Right lobe of liver (tissue), 6 donors: ENCODE data around the gene TEX38. TPM values are rescaled to one million over a fixed set of nuclear protein-coding genes. Genes with fewer than 3 reads are reported as not detected.

Experiments
- ATAC-seq, 4 donors: fragments of 200-7000 bp; cut with Tn5 transposase; one replicate each; pipeline ENCODE4 v1.9.1; 2020; ENCODE audit warnings: mild to moderate bottlenecking in 4 of 4, moderate library complexity in 4 of 4
- DNase-seq, 3 donors: peaks; one replicate each; pipeline ENCODE4 v3.0.0-alpha.2; 2020
- H3K27ac ChIP-seq, 3 donors: fragments of 200-600 bp; one replicate each; pipeline ENCODE4 v1.8.0; 2022
- H3K27me3 ChIP-seq, 2 donors: fragments of 200-600 bp; one replicate each; pipeline ENCODE4 v1.8.0; 2022
- H3K36me3 ChIP-seq, 4 donors: fragments of 200-600 bp; sonication (generic) in 1 of 4; one replicate each; pipeline versions ENCODE4 v1.5.1 to v1.8.0; 2017 to 2022; ENCODE audit warnings: control low read depth in 1 of 4
- H3K4me1 ChIP-seq, 4 donors: fragments of 200-600 bp; sonication (generic) in 1 of 4; one replicate each; pipeline versions ENCODE4 v1.5.1 to v1.8.0; 2017 to 2022; ENCODE audit warnings: control low read depth in 1 of 4
- H3K4me3 ChIP-seq, 3 donors: fragments of 200-600 bp; one replicate each; pipeline ENCODE4 v1.8.0; 2022
- H3K9me3 ChIP-seq, 4 donors: fragments of 200-600 bp; sonication (generic) in 1 of 4; one replicate each; pipeline versions ENCODE4 v1.5.1 to v1.8.0; 2017 to 2022; ENCODE audit warnings: control low read depth in 1 of 4
- POLR2A ChIP-seq: fragments of 450-650 bp; IDR thresholded peaks from one replicate; pipeline ENCODE4 v1.6.1; 2017; ENCODE audit warnings: antibody characterized with exemption, mild to moderate bottlenecking
- WGBS: methylation state at CpG from one replicate; pipeline ENCODE4 v1.1.6; 2018; ENCODE audit warnings: low coverage, low lambda C conversion rate; ENCODE audit not compliant: insufficient coverage; ENCODE audit errors: missing lambda C conversion rate; 5-methylcytosine and 5-hydroxymethylcytosine counted together
- intact Hi-C, 2 donors: fragments of 100-400 bp; cut with DNase I; formaldehyde crosslinking; loops; one replicate each; pipeline versions ENCODE4 v1.11.2 to v1.14.1; 2022
- total RNA-seq, 6 experiments: library from RNA; depleted of rRNA in 2 of 6; stranded (reverse); fragments of >200 nt in 2 of 6; fragmentation: NEBNext Ultra II Directional in 3 of 6; extraction: Animal tissue kit (Norgen Biotek cat#: 25700) in 3 of 6; gene quantifications; one replicate each; pipeline versions ENCODE4 v1.1.0 to v1.2.4, GENCODE V29; 2016 to 2023
- TF ChIP-seq, protein P1 (sequence below), 4 donors: fragments of 200-600 bp in 3 of 4; fragments of 450-650 bp in 1 of 4; IDR thresholded peaks; one replicate each; pipeline versions ENCODE4 v1.5.1 to v1.8.0; 2016 to 2022; ENCODE audit warnings: antibody characterized with exemption in 4 of 4, mild to moderate bottlenecking in 2 of 4
- donor health status: DM: no; HTN: yes; CAD: no.
- donor health status: DM: no; HTN: no; CAD: no.
- donor health status: DM: no; HTN: no; CAD: no.
- donor health status: DM: no; HTN: yes; CAD: no.
- donor health status: DM: no; HTN: yes; CAD: no.

The TEX38 gene
- total RNA-seq, 6 experiments from 2014 or later: not detected

DNA sequence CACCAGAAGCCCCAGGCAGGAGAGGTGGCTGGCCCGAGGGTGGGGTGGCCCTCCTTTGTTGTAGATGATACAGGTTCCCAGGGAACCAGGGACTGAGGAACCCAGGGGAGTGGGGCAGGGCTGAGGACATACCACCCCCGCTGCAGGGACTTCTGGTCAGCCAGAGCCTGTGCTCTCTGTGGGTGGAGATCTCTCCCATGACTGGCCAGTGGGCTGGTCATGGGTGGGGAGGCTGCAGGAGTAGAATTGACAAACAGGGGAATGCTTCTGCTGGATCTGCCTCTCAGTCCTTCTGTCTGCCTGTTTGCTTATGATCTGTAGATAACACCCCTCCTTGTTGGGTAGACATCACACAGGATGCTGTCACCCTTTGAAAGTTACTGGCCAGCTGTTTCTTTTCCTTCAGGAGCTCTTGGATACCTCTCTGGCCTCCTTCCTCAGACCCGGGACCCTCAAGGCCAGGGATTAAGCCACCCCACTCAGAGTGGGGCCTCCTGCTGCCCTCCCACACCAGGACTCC is 50.1 kb downstream of the TEX38 start:
- no peak for TF ChIP-seq POLR2A
- TF ChIP-seq, protein P1, sequence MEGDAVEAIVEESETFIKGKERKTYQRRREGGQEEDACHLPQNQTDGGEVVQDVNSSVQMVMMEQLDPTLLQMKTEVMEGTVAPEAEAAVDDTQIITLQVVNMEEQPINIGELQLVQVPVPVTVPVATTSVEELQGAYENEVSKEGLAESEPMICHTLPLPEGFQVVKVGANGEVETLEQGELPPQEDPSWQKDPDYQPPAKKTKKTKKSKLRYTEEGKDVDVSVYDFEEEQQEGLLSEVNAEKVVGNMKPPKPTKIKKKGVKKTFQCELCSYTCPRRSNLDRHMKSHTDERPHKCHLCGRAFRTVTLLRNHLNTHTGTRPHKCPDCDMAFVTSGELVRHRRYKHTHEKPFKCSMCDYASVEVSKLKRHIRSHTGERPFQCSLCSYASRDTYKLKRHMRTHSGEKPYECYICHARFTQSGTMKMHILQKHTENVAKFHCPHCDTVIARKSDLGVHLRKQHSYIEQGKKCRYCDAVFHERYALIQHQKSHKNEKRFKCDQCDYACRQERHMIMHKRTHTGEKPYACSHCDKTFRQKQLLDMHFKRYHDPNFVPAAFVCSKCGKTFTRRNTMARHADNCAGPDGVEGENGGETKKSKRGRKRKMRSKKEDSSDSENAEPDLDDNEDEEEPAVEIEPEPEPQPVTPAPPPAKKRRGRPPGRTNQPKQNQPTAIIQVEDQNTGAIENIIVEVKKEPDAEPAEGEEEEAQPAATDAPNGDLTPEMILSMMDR (IDR thresholded peaks at IDR 0.05): no peak
- Histone ChIP-seq H3K4me1 (peaks cover 0 to 19% (median 3%) of the 10 kb centered on the region in 4 donors), H3K9me3 (no peaks in the 10 kb centered on the region), H3K27ac (no peak overlapping the region), H3K4me3 (no peak overlapping the region), H3K27me3 (no peaks in the 10 kb centered on the region), H3K36me3 (no peaks in the 10 kb centered on the region)
- WGBS: 0% methylated on average over 1 of the region's 3 CpGs
- intact Hi-C loops: loop anchor here in 1 of 2 donors (10.0 kb wide), 1 partner anchor 97 kb away; no protein-coding TSS in a partner anchor
- DNase-seq (no peak), ATAC-seq (no peak)

Other genes starting within 250 kb of the TEX38 start
- gene DMBX1, start 182.0 kb upstream of the TEX38 start, total RNA-seq: not detected
- gene KNCN, start 120.2 kb upstream of the TEX38 start, total RNA-seq: not detected
- gene MKNK1, start 67.6 kb upstream of the TEX38 start, total RNA-seq: 10 to 100 TPM; 17.5 to 27.2 (median 20.8) TPM
- 1 to 10 TPM; 2.6 to 6.3 (median 5.7) TPM for gene MOB3C, start 55.0 kb upstream of the TEX38 start, total RNA-seq
- 10 to 100 TPM; 34.9 to 57.1 (median 42.1) TPM for gene ATPAF1, start 3.5 kb upstream of the TEX38 start, total RNA-seq
- 10 to 100 TPM; 41.5 to 56.9 (median 43.5) TPM for gene EFCAB14, start 47.3 kb downstream of the TEX38 start, total RNA-seq
- under 1 TPM in 1 of 6 experiments, not detected in 5; 0.62 TPM for gene CYP4B1, start 127.2 kb downstream of the TEX38 start, total RNA-seq